Fibroblast of lung (primary cell): ENCODE results near the gene SCRN2. TPM values are rescaled to one million over a fixed set of nuclear protein-coding genes. Genes with fewer than 3 reads are reported as not detected.

ENCODE experiments used
- DNase-seq, 2 donors: peaks; one replicate each; pipeline versions ENCODE4 v3.0.0 to v3.0.0-alpha.2; 2010; ENCODE audit warnings: low read depth in 2 of 2
- H2AFZ ChIP-seq: 2 replicates; pipeline ENCODE4 v1.5.1; 2012; ENCODE audit warnings: low read length, control low read depth, inconsistent platforms
- H3K27ac ChIP-seq: 2 replicates; pipeline ENCODE4 v1.5.1; 2011; ENCODE audit warnings: low read length, control low read depth; ENCODE audit not compliant: insufficient read depth
- H3K27me3 ChIP-seq: 2 replicates; pipeline ENCODE4 v1.5.1; 2011; ENCODE audit warnings: mild to moderate bottlenecking, low read length; ENCODE audit not compliant: control insufficient read depth, insufficient read depth
- H3K36me3 ChIP-seq: 2 replicates; pipeline ENCODE4 v1.5.1; 2011; ENCODE audit warnings: low read length; ENCODE audit not compliant: control insufficient read depth, insufficient read depth
- H3K4me1 ChIP-seq: 2 replicates; pipeline ENCODE4 v1.5.1; 2011; ENCODE audit warnings: low read length; ENCODE audit not compliant: control insufficient read depth, insufficient read depth; ENCODE audit errors: extremely low read depth
- H3K4me2 ChIP-seq: 2 replicates; pipeline ENCODE4 v1.5.1; 2011; ENCODE audit warnings: low read length, control low read depth; ENCODE audit not compliant: insufficient read depth; ENCODE audit errors: extremely low read depth
- H3K4me3 ChIP-seq, 4 experiments: fragments of 200-600 bp in 1 of 4; sonication (generic) in 1 of 4; replicated peaks in 1 of 4; 2 replicates each; pipeline ENCODE4 v1.5.1; 2011 to 2016; ENCODE audit warnings: low read length in 4 of 4, low read depth in 3 of 4, mild to moderate bottlenecking in 3 of 4, control low read depth in 2 of 4, inconsistent platforms in 1 of 4, mixed read lengths in 1 of 4; ENCODE audit not compliant: insufficient read depth in 1 of 4; ENCODE audit errors: control extremely low read depth in 1 of 4
- H3K79me2 ChIP-seq: 2 replicates; pipeline ENCODE4 v1.5.1; 2012; ENCODE audit warnings: mild to moderate bottlenecking, low read length, inconsistent platforms; ENCODE audit not compliant: control insufficient read depth, insufficient read depth
- H3K9ac ChIP-seq: 2 replicates; pipeline ENCODE4 v1.5.1; 2011; ENCODE audit warnings: mild to moderate bottlenecking, low read length, control low read depth; ENCODE audit not compliant: insufficient read depth
- H3K9me3 ChIP-seq: 2 replicates; pipeline ENCODE4 v1.5.1; 2012; ENCODE audit warnings: low read depth, low read length; ENCODE audit not compliant: control insufficient read depth, insufficient read depth
- H4K20me1 ChIP-seq: 2 replicates; pipeline ENCODE4 v1.5.1; 2011; ENCODE audit warnings: low read length; ENCODE audit not compliant: control insufficient read depth, insufficient read depth; ENCODE audit errors: extremely low read depth
- EZH2 ChIP-seq: IDR thresholded peaks from 2 replicates; pipeline ENCODE4 v1.5.1; 2012; ENCODE audit warnings: low read length, control low read depth, mild to moderate bottlenecking; ENCODE audit errors: missing control alignments
- polyA plus RNA-seq, 2 donors: library from polyadenylated mRNA; depleted of rRNA in 1 of 2; stranded (reverse) in 1 of 2; unstranded in 1 of 2; fragments of >200 nt; gene quantifications; 2 replicates each; pipeline ENCODE4 v1.2.1, GENCODE V29; 2011 to 2012; ENCODE audit warnings: missing spikeins in 1 of 2
- total RNA-seq: library from RNA; depleted of rRNA; stranded (reverse); fragments of >200 nt; gene quantifications from 2 replicates; pipeline ENCODE4 v1.2.1, GENCODE V29; 2014
- TF ChIP-seq, protein P1 (sequence below), 2 donors: IDR thresholded peaks in 1 of 2; conservative IDR thresholded peaks in 1 of 2; 1 replicate in 1 of 2; 2 replicates in 1 of 2; pipeline ENCODE4 v1.5.1; 2011 to 2012; ENCODE audit warnings: low read length in 2 of 2, control low read depth in 1 of 2, inconsistent platforms in 1 of 2, low read depth in 1 of 2, mild to moderate bottlenecking in 1 of 2

SCRN2 gene
- total and polyA plus RNA-seq, 2 donors (not counting 1 experiment from before 2014, with no cell fraction given): 10.6 to 40.8 TPM

DNA sequence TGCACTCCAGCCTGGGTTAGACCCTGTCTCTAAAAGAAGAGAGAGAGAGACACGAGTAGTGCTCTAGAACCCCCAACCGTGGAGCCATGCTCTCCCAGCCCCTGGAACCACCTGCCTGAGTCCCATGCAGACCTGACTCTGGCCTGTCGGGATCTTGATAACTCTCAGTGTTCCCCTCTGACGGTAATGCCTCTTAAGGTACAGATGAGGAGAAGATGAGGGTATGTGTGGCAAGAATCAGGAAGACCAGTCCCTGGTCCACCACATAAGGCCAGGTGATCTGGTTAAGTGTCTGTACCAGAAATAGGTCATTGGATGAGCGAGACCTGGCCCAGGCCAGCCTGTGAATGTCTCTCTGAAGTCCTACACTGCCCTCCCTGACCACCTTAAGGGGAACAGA is 37.9 kb downstream of the SCRN2 start:
- Histone ChIP-seq H3K4me3 (no peak overlapping the region), H2AFZ (no peak overlapping the region), H3K4me1 (no peaks in the 10 kb centered on the region), H3K9me3 (no peaks in the 10 kb centered on the region), H3K9ac (no peak overlapping the region), H3K27me3 (peaks cover 23% of the 10 kb centered on the region), H4K20me1 (no peaks in the 10 kb centered on the region), H3K79me2 (no peaks in the 10 kb centered on the region), H3K36me3 (no peaks in the 10 kb centered on the region), H3K27ac (no peak overlapping the region), H3K4me2 (no peak overlapping the region)
- TF ChIP-seq, protein P1, sequence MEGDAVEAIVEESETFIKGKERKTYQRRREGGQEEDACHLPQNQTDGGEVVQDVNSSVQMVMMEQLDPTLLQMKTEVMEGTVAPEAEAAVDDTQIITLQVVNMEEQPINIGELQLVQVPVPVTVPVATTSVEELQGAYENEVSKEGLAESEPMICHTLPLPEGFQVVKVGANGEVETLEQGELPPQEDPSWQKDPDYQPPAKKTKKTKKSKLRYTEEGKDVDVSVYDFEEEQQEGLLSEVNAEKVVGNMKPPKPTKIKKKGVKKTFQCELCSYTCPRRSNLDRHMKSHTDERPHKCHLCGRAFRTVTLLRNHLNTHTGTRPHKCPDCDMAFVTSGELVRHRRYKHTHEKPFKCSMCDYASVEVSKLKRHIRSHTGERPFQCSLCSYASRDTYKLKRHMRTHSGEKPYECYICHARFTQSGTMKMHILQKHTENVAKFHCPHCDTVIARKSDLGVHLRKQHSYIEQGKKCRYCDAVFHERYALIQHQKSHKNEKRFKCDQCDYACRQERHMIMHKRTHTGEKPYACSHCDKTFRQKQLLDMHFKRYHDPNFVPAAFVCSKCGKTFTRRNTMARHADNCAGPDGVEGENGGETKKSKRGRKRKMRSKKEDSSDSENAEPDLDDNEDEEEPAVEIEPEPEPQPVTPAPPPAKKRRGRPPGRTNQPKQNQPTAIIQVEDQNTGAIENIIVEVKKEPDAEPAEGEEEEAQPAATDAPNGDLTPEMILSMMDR (conservative IDR thresholded peaks at IDR 0.05 in 1 of 2, IDR thresholded peaks at IDR 0.05 in 1 of 2; ENCODE audit: low read depth in 1 of 2, low read length in 2 of 2): no peak
- TF ChIP-seq EZH2: no peak
- DNase-seq: no peak

DNA sequence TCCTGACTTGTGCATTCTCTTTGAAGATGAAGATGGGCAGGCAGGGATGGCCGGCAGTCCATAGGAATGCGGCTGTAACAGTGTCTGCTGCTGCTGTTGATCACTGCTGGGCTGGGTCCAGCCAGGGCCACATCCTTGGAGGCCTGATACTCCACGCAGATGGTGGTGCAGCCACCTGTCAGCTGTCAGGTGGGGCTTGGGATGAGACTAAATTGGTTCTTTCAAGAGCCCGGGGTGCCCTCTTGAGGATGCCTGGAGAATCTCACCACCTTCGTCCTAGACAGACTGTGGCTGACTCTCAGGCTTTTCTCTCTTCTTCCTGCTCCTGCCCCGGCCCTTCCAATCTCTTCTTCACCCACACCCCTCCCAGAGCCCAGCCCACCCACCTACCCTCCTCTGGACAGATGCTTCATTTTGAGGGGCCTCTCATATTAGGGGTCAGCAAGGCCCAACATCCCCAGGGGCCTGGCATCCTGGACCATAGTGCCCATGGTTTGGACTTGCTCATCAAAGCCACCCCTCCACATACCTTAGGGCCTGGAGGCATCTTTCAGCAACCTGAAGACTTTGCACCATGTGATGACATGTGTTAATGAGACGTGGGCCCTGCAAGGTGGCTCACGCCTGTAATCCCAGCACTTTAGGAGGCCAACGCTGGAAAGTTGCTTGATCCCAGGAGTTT is 38.6 kb downstream of the SCRN2 start:
- no peaks in the 10 kb centered on the region for H3K36me3 ChIP-seq
- peaks cover 23% of the 10 kb centered on the region for H3K27me3 ChIP-seq
- no peaks in the 10 kb centered on the region for H3K79me2 ChIP-seq
- H3K4me1 ChIP-seq: no peaks in the 10 kb centered on the region
- no peak overlapping the region for H3K4me2 ChIP-seq
- H3K9ac ChIP-seq: no peak overlapping the region
- DNase-seq: peak; percentile 20 to 39
- no peaks in the 10 kb centered on the region for H4K20me1 ChIP-seq
- H3K27ac ChIP-seq: no peak overlapping the region
- no peak overlapping the region for H3K4me3 ChIP-seq
- TF ChIP-seq, protein P1 (conservative IDR thresholded peaks at IDR 0.05 in 1 of 2, IDR thresholded peaks at IDR 0.05 in 1 of 2; ENCODE audit: low read depth in 1 of 2, low read length in 2 of 2): peak; percentile 50 to 73
- no peak for TF ChIP-seq EZH2
- no peak overlapping the region for H2AFZ ChIP-seq
- no peaks in the 10 kb centered on the region for H3K9me3 ChIP-seq

DNA sequence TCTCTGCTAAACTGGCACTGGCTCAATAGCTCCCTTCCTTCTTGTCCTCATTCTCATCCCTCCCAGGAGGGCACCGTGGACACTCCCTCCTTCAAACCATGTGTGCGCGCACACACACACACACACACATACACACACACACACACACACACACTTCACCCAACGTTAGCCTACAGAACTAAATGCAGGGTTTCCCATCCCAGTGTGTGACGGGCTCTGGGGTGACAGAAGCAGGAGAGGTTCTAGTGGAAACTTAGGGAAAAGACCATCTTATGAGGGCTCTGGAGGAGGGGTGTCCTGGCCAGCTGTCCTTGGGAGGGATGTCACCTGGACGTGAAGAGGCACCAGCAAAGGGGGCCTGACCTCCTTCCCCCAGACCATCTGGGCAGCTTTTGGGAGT is 39.2 kb downstream of the SCRN2 start:
- no peaks in the 10 kb centered on the region for H3K4me1 ChIP-seq
- TF ChIP-seq EZH2: no peak
- TF ChIP-seq, protein P1 (conservative IDR thresholded peaks at IDR 0.05 in 1 of 2, IDR thresholded peaks at IDR 0.05 in 1 of 2; ENCODE audit: low read depth in 1 of 2, low read length in 2 of 2): no peak
- H3K9ac ChIP-seq: no peak overlapping the region
- H3K79me2 ChIP-seq: no peaks in the 10 kb centered on the region
- no peak overlapping the region for H3K4me2 ChIP-seq
- no peaks in the 10 kb centered on the region for H3K9me3 ChIP-seq
- H2AFZ ChIP-seq: no peak overlapping the region
- H4K20me1 ChIP-seq: no peaks in the 10 kb centered on the region
- H3K36me3 ChIP-seq: no peaks in the 10 kb centered on the region
- no peak overlapping the region for H3K4me3 ChIP-seq
- DNase-seq: no peak
- no peak overlapping the region for H3K27ac ChIP-seq
- peaks cover 23% of the 10 kb centered on the region for H3K27me3 ChIP-seq
